ENCODE results near the gene CTSO. TPM values are rescaled to one million over a fixed set of nuclear protein-coding genes. Genes with fewer than 3 reads are reported as not detected.
A peak's percentile ranks its signal among the peaks of the same experiment; 100 is the strongest.

Gene CTSO
- total RNA-seq (10 to 100 TPM; 20.7 to 36.7 TPM), polyA plus RNA-seq (10 to 100 TPM; 23.1 to 25.9 TPM)

DNA sequence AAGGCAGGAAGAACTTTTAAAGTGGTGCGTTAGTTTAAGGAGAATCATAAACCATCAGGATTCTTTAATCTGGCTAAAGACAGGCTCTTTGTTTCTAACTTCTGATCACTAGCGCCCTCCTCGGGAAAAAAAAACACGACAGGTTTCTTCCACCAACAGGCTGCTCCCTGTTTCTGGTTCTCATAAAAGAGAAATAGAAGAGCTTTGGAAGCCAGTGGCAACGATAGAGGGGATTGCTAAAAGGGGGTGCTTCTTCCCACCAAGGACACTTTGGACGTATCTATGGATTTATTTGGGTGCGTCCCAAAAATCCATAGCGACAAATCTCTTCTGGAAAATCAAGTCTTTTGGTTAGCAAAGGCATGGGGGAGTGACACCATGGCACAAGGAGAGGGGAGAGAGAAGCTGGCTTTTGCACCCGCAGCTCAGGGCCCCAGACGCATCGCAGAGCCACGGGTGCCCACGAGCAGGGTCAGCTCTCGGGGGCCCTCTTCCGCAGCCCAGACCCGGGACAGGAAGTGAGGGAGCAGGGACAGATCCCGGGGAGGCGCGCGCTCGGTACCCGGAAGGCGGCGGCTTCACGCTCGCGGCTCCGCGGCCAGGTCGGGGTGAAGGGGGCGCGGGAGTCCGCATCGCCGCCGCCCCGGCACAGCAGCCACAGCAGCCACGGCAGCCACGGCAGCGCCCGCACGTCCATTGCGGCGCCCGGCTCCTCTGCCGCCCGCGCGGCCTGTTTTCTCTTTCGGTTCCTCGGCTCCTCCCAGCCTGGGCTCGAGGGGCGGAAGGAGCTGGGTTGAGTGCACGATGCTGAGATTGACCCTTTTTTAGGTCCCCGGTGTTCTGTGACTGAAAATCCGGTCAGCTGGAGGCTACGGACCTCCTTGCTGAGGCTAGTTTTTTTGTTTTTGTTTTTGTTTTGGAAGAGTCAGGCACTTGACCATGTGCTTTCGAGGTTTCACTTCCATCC lies at the start of gene CTSO:
TSS of gene CTSO (minus strand) at position 716 of the 967 bp plus-strand sequence. CDS start at position 697, 19 bp downstream.
- WGBS = under 1% methylated on average over 58 of the region's 58 CpGs
- H3K4me3 ChIP-seq (ENCODE audit: low read depth in 1 of 3, low read length in 3 of 3) = peak within 1 kb of the TSS; percentile 64 to 90 (median 70)
- H3K9me3 ChIP-seq (ENCODE audit: control insufficient read depth in 4 of 4, low read length in 3 of 4) = no peaks in the 10 kb centered on the region
- no peaks in the 10 kb centered on the region for H3K36me3 ChIP-seq (ENCODE audit: control insufficient read depth in 4 of 4, insufficient read depth in 3 of 4, low read depth in 1 of 4, low read length in 3 of 4)
- TF ChIP-seq HNF4G (IDR thresholded peaks at IDR 0.05) (no peak), MAX (IDR thresholded peaks at IDR 0.05) (peak; percentile 27), HNF4A (conservative IDR thresholded peaks at IDR 0.05) (peak; percentile 1 to 31), RAD21 (IDR thresholded peaks at IDR 0.05) (peak; percentile 83 to 85), TAF1 (conservative IDR thresholded peaks at IDR 0.05) (peak; percentile 30), SP1 (IDR thresholded peaks at IDR 0.05) (no peak), JUND (IDR thresholded peaks at IDR 0.05) (peak in 1 of 2 donors; percentile 23), GABPA (IDR thresholded peaks at IDR 0.05 in 1 of 2, conservative IDR thresholded peaks at IDR 0.05 in 1 of 2) (peak; percentile 58 to 77), NR2F2 (IDR thresholded peaks at IDR 0.05) (no peak)
- TF ChIP-seq, protein P1, sequence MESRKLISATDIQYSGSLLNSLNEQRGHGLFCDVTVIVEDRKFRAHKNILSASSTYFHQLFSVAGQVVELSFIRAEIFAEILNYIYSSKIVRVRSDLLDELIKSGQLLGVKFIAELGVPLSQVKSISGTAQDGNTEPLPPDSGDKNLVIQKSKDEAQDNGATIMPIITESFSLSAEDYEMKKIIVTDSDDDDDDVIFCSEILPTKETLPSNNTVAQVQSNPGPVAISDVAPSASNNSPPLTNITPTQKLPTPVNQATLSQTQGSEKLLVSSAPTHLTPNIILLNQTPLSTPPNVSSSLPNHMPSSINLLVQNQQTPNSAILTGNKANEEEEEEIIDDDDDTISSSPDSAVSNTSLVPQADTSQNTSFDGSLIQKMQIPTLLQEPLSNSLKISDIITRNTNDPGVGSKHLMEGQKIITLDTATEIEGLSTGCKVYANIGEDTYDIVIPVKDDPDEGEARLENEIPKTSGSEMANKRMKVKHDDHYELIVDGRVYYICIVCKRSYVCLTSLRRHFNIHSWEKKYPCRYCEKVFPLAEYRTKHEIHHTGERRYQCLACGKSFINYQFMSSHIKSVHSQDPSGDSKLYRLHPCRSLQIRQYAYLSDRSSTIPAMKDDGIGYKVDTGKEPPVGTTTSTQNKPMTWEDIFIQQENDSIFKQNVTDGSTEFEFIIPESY (IDR thresholded peaks at IDR 0.05) = no peak
- TF ChIP-seq, protein P2, sequence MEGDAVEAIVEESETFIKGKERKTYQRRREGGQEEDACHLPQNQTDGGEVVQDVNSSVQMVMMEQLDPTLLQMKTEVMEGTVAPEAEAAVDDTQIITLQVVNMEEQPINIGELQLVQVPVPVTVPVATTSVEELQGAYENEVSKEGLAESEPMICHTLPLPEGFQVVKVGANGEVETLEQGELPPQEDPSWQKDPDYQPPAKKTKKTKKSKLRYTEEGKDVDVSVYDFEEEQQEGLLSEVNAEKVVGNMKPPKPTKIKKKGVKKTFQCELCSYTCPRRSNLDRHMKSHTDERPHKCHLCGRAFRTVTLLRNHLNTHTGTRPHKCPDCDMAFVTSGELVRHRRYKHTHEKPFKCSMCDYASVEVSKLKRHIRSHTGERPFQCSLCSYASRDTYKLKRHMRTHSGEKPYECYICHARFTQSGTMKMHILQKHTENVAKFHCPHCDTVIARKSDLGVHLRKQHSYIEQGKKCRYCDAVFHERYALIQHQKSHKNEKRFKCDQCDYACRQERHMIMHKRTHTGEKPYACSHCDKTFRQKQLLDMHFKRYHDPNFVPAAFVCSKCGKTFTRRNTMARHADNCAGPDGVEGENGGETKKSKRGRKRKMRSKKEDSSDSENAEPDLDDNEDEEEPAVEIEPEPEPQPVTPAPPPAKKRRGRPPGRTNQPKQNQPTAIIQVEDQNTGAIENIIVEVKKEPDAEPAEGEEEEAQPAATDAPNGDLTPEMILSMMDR (IDR thresholded peaks at IDR 0.05; ENCODE audit: low read depth, low read length, missing input control) = peak; percentile 57
- no peaks in the 10 kb centered on the region for H3K27me3 ChIP-seq (ENCODE audit: control insufficient read depth in 4 of 4, insufficient read depth in 4 of 4, low read length in 3 of 4)
- H3K9ac ChIP-seq (ENCODE audit: low read depth in 1 of 2, low read length in 2 of 2) = peak within 1 kb of the TSS; percentile 79 to 94
- H3K27ac ChIP-seq (ENCODE audit: low read depth in 1 of 2, low read length in 2 of 2) = peak within 1 kb of the TSS; percentile 94 to 99
- H3K4me1 ChIP-seq (ENCODE audit: control insufficient read depth in 4 of 4, insufficient read depth in 4 of 4, low read length in 3 of 4) = peaks cover 5 to 17% (median 9%) of the 10 kb centered on the region in 4 donors
- DNase-seq (ENCODE audit: low spot score) = peak; percentile 68

GRCh38 chr4:156000491-156000890 lies 46.8 kb upstream of the CTSO start:
- no peak for TF ChIP-seq JUND (IDR thresholded peaks at IDR 0.05)
- TF ChIP-seq RAD21 (IDR thresholded peaks at IDR 0.05) = no peak
- TF ChIP-seq TAF1 (conservative IDR thresholded peaks at IDR 0.05) = no peak
- no peak for TF ChIP-seq MAX (IDR thresholded peaks at IDR 0.05)
- TF ChIP-seq, protein P2 (IDR thresholded peaks at IDR 0.05; ENCODE audit: low read depth, low read length, missing input control) = no peak
- no peak for TF ChIP-seq HNF4A (conservative IDR thresholded peaks at IDR 0.05)
- no peak for TF ChIP-seq RXRA (IDR thresholded peaks at IDR 0.05)
- no peak for TF ChIP-seq SP1 (IDR thresholded peaks at IDR 0.05)
- TF ChIP-seq NR2F2 (IDR thresholded peaks at IDR 0.05) = no peak
- DNase-seq (ENCODE audit: low spot score) = no peak
- no peak overlapping the region for H3K27ac ChIP-seq (ENCODE audit: low read depth in 1 of 2, low read length in 2 of 2)
- WGBS = 73% methylated on average over 3 of the region's 3 CpGs
- no peaks in the 10 kb centered on the region for H3K36me3 ChIP-seq (ENCODE audit: control insufficient read depth in 4 of 4, insufficient read depth in 3 of 4, low read depth in 1 of 4, low read length in 3 of 4)
- H3K4me3 ChIP-seq (ENCODE audit: low read depth in 1 of 3, low read length in 3 of 3) = no peak overlapping the region
- peaks cover 0 to 2% (median 0%) of the 10 kb centered on the region in 4 donors for H3K27me3 ChIP-seq (ENCODE audit: control insufficient read depth in 4 of 4, insufficient read depth in 4 of 4, low read length in 3 of 4)
- H3K9ac ChIP-seq (ENCODE audit: low read depth in 1 of 2, low read length in 2 of 2) = no peak overlapping the region
- H3K4me1 ChIP-seq (ENCODE audit: control insufficient read depth in 4 of 4, insufficient read depth in 4 of 4, low read length in 3 of 4) = peaks cover 0 to 2% (median 0%) of the 10 kb centered on the region in 4 donors
- no peaks in the 10 kb centered on the region for H3K9me3 ChIP-seq (ENCODE audit: control insufficient read depth in 4 of 4, low read length in 3 of 4)
